Fibroblast of lung (primary cell): ENCODE measurements around the gene ESPNL. TPM values are rescaled to one million over a fixed set of nuclear protein-coding genes. Genes with fewer than 3 reads are reported as not detected.

Source experiments
- DNase-seq, 2 donors: peaks; one replicate each; pipeline versions ENCODE4 v3.0.0 to v3.0.0-alpha.2; 2010; ENCODE audit warnings: low read depth in 2 of 2
- H2AFZ ChIP-seq: 2 replicates; pipeline ENCODE4 v1.5.1; 2012; ENCODE audit warnings: low read length, control low read depth, inconsistent platforms
- H3K27ac ChIP-seq: 2 replicates; pipeline ENCODE4 v1.5.1; 2011; ENCODE audit warnings: low read length, control low read depth; ENCODE audit not compliant: insufficient read depth
- H3K27me3 ChIP-seq: 2 replicates; pipeline ENCODE4 v1.5.1; 2011; ENCODE audit warnings: mild to moderate bottlenecking, low read length; ENCODE audit not compliant: control insufficient read depth, insufficient read depth
- H3K36me3 ChIP-seq: 2 replicates; pipeline ENCODE4 v1.5.1; 2011; ENCODE audit warnings: low read length; ENCODE audit not compliant: control insufficient read depth, insufficient read depth
- H3K4me1 ChIP-seq: 2 replicates; pipeline ENCODE4 v1.5.1; 2011; ENCODE audit warnings: low read length; ENCODE audit not compliant: control insufficient read depth, insufficient read depth; ENCODE audit errors: extremely low read depth
- H3K4me2 ChIP-seq: 2 replicates; pipeline ENCODE4 v1.5.1; 2011; ENCODE audit warnings: low read length, control low read depth; ENCODE audit not compliant: insufficient read depth; ENCODE audit errors: extremely low read depth
- H3K4me3 ChIP-seq, 4 experiments: fragments of 200-600 bp in 1 of 4; sonication (generic) in 1 of 4; replicated peaks in 1 of 4; 2 replicates each; pipeline ENCODE4 v1.5.1; 2011 to 2016; ENCODE audit warnings: low read length in 4 of 4, low read depth in 3 of 4, mild to moderate bottlenecking in 3 of 4, control low read depth in 2 of 4, inconsistent platforms in 1 of 4, mixed read lengths in 1 of 4; ENCODE audit not compliant: insufficient read depth in 1 of 4; ENCODE audit errors: control extremely low read depth in 1 of 4
- H3K79me2 ChIP-seq: 2 replicates; pipeline ENCODE4 v1.5.1; 2012; ENCODE audit warnings: mild to moderate bottlenecking, low read length, inconsistent platforms; ENCODE audit not compliant: control insufficient read depth, insufficient read depth
- H3K9ac ChIP-seq: 2 replicates; pipeline ENCODE4 v1.5.1; 2011; ENCODE audit warnings: mild to moderate bottlenecking, low read length, control low read depth; ENCODE audit not compliant: insufficient read depth
- H3K9me3 ChIP-seq: 2 replicates; pipeline ENCODE4 v1.5.1; 2012; ENCODE audit warnings: low read depth, low read length; ENCODE audit not compliant: control insufficient read depth, insufficient read depth
- H4K20me1 ChIP-seq: 2 replicates; pipeline ENCODE4 v1.5.1; 2011; ENCODE audit warnings: low read length; ENCODE audit not compliant: control insufficient read depth, insufficient read depth; ENCODE audit errors: extremely low read depth
- EZH2 ChIP-seq: IDR thresholded peaks from 2 replicates; pipeline ENCODE4 v1.5.1; 2012; ENCODE audit warnings: low read length, control low read depth, mild to moderate bottlenecking; ENCODE audit errors: missing control alignments
- polyA plus RNA-seq, 2 donors: library from polyadenylated mRNA; depleted of rRNA in 1 of 2; stranded (reverse) in 1 of 2; unstranded in 1 of 2; fragments of >200 nt; gene quantifications; 2 replicates each; pipeline ENCODE4 v1.2.1, GENCODE V29; 2011 to 2012; ENCODE audit warnings: missing spikeins in 1 of 2
- total RNA-seq: library from RNA; depleted of rRNA; stranded (reverse); fragments of >200 nt; gene quantifications from 2 replicates; pipeline ENCODE4 v1.2.1, GENCODE V29; 2014
- TF ChIP-seq, protein P1 (sequence below), 2 donors: IDR thresholded peaks in 1 of 2; conservative IDR thresholded peaks in 1 of 2; 1 replicate in 1 of 2; 2 replicates in 1 of 2; pipeline ENCODE4 v1.5.1; 2011 to 2012; ENCODE audit warnings: low read length in 2 of 2, control low read depth in 1 of 2, inconsistent platforms in 1 of 2, low read depth in 1 of 2, mild to moderate bottlenecking in 1 of 2

Gene ESPNL
- total and polyA plus RNA-seq, 2 donors (not counting 1 experiment from before 2014, with no cell fraction given), result 0.79 to 2.8 TPM

DNA sequence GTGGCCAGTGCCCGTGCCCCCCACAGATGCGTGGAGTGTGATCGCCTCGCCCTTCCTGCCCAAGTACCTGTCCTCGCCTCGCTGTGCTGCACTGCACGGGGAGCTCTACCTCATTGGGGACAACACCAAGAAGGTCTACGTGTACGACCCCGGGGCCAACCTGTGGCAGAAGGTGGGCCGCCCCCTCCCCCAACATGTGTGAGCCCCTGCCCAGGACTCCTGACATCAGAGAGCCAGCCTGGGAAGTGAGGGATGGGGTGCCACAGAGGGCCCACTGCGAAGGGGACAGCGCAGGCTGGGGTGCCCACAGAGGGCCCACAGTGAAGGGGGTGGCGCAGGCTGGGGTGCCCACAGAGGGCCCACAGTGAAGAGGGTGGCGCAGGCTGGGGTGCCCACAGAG, 48.8 kb downstream of the ESPNL start:
- no peak overlapping the region for H3K9ac ChIP-seq
- no peak overlapping the region for H3K4me3 ChIP-seq
- no peak overlapping the region for H3K4me2 ChIP-seq
- H3K9me3 ChIP-seq, result no peaks in the 10 kb centered on the region
- no peak overlapping the region for H2AFZ ChIP-seq
- no peaks in the 10 kb centered on the region for H4K20me1 ChIP-seq
- no peaks in the 10 kb centered on the region for H3K27me3 ChIP-seq
- peaks cover 6% of the 10 kb centered on the region for H3K4me1 ChIP-seq
- no peak for DNase-seq
- H3K36me3 ChIP-seq, result no peaks in the 10 kb centered on the region
- H3K27ac ChIP-seq, result no peak overlapping the region
- H3K79me2 ChIP-seq, result no peaks in the 10 kb centered on the region
- no peak for TF ChIP-seq EZH2
- TF ChIP-seq, protein P1, sequence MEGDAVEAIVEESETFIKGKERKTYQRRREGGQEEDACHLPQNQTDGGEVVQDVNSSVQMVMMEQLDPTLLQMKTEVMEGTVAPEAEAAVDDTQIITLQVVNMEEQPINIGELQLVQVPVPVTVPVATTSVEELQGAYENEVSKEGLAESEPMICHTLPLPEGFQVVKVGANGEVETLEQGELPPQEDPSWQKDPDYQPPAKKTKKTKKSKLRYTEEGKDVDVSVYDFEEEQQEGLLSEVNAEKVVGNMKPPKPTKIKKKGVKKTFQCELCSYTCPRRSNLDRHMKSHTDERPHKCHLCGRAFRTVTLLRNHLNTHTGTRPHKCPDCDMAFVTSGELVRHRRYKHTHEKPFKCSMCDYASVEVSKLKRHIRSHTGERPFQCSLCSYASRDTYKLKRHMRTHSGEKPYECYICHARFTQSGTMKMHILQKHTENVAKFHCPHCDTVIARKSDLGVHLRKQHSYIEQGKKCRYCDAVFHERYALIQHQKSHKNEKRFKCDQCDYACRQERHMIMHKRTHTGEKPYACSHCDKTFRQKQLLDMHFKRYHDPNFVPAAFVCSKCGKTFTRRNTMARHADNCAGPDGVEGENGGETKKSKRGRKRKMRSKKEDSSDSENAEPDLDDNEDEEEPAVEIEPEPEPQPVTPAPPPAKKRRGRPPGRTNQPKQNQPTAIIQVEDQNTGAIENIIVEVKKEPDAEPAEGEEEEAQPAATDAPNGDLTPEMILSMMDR (conservative IDR thresholded peaks at IDR 0.05 in 1 of 2, IDR thresholded peaks at IDR 0.05 in 1 of 2; ENCODE audit: low read depth in 1 of 2, low read length in 2 of 2), result no peak

DNA sequence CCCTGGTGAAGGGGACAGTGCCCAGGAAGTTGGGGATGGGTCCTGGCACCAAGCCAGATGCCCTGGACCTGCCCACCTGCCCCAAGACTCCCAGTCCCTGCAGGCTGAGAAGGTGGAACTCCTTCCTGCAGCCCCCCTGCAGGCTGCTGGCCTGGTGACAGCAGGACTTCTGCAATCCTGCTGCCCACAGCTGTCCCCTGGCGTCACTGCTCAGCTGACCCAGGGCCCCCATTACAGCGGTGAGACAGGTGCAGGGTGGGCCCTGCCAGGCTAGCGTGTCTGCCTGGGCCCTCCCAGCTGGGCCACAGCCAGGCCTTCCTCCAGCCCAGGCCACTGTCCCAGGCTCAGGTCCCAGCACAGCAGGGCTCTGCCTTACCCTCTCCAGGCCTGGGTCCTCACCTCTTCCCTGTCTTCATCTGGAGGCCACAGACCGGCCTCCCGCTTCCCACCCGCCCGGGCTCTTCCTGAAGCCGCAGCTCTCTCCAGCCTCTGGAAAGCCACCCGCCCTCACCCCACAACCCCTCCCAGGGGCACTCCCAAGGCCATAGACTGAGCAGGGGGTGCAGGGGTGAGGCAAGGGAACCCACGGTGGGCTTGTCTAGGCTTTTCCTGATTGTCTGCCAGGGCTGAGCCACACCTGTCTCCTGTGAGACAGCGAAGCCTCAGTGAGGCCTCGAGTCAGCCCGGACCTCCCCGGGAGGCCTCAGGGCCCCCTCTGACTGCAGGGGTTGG, 49.9 kb downstream of the ESPNL start:
- no peak for DNase-seq

DNA sequence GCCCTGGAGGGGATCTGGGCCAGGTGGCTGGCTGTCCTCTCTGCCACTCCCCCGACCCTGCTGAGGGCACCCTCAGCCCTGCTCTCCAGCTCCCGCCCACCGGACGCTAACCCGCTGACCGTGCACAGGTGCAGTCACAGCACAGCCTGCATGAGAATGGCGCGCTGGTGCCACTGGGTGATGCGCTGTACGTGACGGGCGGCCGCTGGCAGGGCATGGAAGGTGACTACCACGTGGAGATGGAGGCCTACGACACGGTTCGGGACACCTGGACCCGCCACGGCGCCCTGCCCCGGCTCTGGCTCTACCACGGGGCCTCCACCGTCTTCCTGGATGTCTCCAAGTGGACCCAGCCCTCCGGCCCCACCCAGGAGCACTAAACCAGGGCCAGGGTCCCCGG, 50.5 kb downstream of the ESPNL start:
- Histone ChIP-seq H3K27me3 (no peaks in the 10 kb centered on the region), H3K4me3 (no peak overlapping the region), H3K9ac (no peak overlapping the region), H3K27ac (no peak overlapping the region), H3K4me2 (no peak overlapping the region), H3K36me3 (no peaks in the 10 kb centered on the region), H4K20me1 (no peaks in the 10 kb centered on the region), H3K79me2 (no peaks in the 10 kb centered on the region), H2AFZ (no peak overlapping the region), H3K4me1 (peaks cover 11% of the 10 kb centered on the region), H3K9me3 (no peaks in the 10 kb centered on the region)
- no peak for DNase-seq
- TF ChIP-seq, protein P1 (conservative IDR thresholded peaks at IDR 0.05 in 1 of 2, IDR thresholded peaks at IDR 0.05 in 1 of 2; ENCODE audit: low read depth in 1 of 2, low read length in 2 of 2), result no peak
- TF ChIP-seq EZH2, result no peak

More for the DNA sequence above, 49.9 kb downstream of the ESPNL start:
- Histone ChIP-seq H3K4me2 (no peak overlapping the region), H3K4me1 (peaks cover 7% of the 10 kb centered on the region), H3K27ac (no peak overlapping the region), H3K79me2 (no peaks in the 10 kb centered on the region), H3K9me3 (no peaks in the 10 kb centered on the region), H3K9ac (no peak overlapping the region), H3K4me3 (no peak overlapping the region), H3K36me3 (no peaks in the 10 kb centered on the region), H3K27me3 (no peaks in the 10 kb centered on the region), H2AFZ (no peak overlapping the region), H4K20me1 (no peaks in the 10 kb centered on the region)
- TF ChIP-seq, protein P1 (conservative IDR thresholded peaks at IDR 0.05 in 1 of 2, IDR thresholded peaks at IDR 0.05 in 1 of 2; ENCODE audit: low read depth in 1 of 2, low read length in 2 of 2), result no peak
- TF ChIP-seq EZH2, result no peak
